Karpas-422 (cell line): ENCODE results near the gene PXYLP1. TPM values are rescaled to one million over a fixed set of nuclear protein-coding genes. Genes with fewer than 3 reads are reported as not detected.
"Not testable (repeated sequence)": the region's sequence is repeated elsewhere in the genome, so short reads cannot be mapped to it uniquely, and the experiment has no call there.

Experiments
- DNase-seq: peaks from one replicate; pipeline ENCODE4 v3.0.0-alpha.2; 2015
- H2AFZ ChIP-seq: fragments of 200-600 bp; sonication (generic); 2 replicates; pipeline ENCODE4 v1.6.1; 2014; ENCODE audit warnings: antibody characterized with exemption, low read length, mixed read lengths
- H3K27ac ChIP-seq: fragments of 200-600 bp; sonication (generic); 2 replicates; pipeline ENCODE4 v1.5.1; 2014; ENCODE audit warnings: mild to moderate bottlenecking, low read length, moderate library complexity
- H3K27me3 ChIP-seq: fragments of 200-600 bp; sonication (generic); 2 replicates; pipeline ENCODE4 v1.6.1; 2014; ENCODE audit warnings: low read length, mixed read lengths
- H3K36me3 ChIP-seq: fragments of 200-600 bp; sonication (generic); 2 replicates; pipeline ENCODE4 v1.6.1; 2014; ENCODE audit warnings: low read length, mixed read lengths; ENCODE audit not compliant: insufficient read depth
- H3K4me1 ChIP-seq: fragments of 200-600 bp; sonication (generic); 2 replicates; pipeline ENCODE4 v1.6.1; 2014; ENCODE audit warnings: mild to moderate bottlenecking, low read length, mixed read lengths
- H3K4me2 ChIP-seq: fragments of 200-600 bp; sonication (generic); 2 replicates; pipeline ENCODE4 v1.6.1; 2014; ENCODE audit warnings: low read length, low read depth, mild to moderate bottlenecking; ENCODE audit not compliant: poor library complexity, severe bottlenecking
- H3K4me3 ChIP-seq: fragments of 200-600 bp; sonication (generic); 2 replicates; pipeline ENCODE4 v1.5.1; 2014; ENCODE audit warnings: mild to moderate bottlenecking, antibody characterized with exemption, low read length, mixed read lengths
- H3K79me2 ChIP-seq: fragments of 200-600 bp; sonication (generic); 2 replicates; pipeline ENCODE4 v1.6.1; 2014; ENCODE audit warnings: mild to moderate bottlenecking, low read length, mixed read lengths
- H3K9ac ChIP-seq: fragments of 200-600 bp; sonication (generic); 2 replicates; pipeline ENCODE4 v1.6.0; 2014; ENCODE audit warnings: low read length
- H3K9me2 ChIP-seq: fragments of 200-600 bp; sonication (generic), shearing (Covaris generic); replicated peaks from 2 replicates; pipeline ENCODE4 v1.6.0; 2014; ENCODE audit warnings: mild to moderate bottlenecking, low read length, moderate library complexity; ENCODE audit not compliant: insufficient read depth
- H3K9me3 ChIP-seq: fragments of 300-700, 200-600 bp; sonication (generic); 2 replicates; pipeline ENCODE4 v1.6.1; 2014; ENCODE audit warnings: low read length, mixed read lengths
- H4K20me1 ChIP-seq: fragments of 200-600 bp; sonication (generic); 2 replicates; pipeline ENCODE4 v1.6.1; 2014; ENCODE audit warnings: mild to moderate bottlenecking, antibody characterized with exemption, low read length, low read depth; ENCODE audit not compliant: insufficient read depth
- total RNA-seq: library from RNA; depleted of rRNA; stranded (reverse); fragments of >200 nt; shearing (Covaris generic); gene quantifications from 2 replicates; pipeline ENCODE4 v1.2.3, GENCODE V29; 2014; ENCODE audit warnings: low replicate concordance

Gene PXYLP1
- total RNA-seq, 1 experiment from 2014 or later: 4.6 TPM

- Histone ChIP-seq H3K27me3 (no peaks in the 10 kb centered on the region), H4K20me1 (no peaks in the 10 kb centered on the region), H3K9me3 (no peaks in the 10 kb centered on the region), H3K79me2 (no peaks in the 10 kb centered on the region), H3K36me3 (no peaks in the 10 kb centered on the region), H2AFZ (peak overlapping the region; percentile 22; the same call in 1 of the 2 replicates), H3K9ac (peak overlapping the region; percentile 73), H3K4me3 (peak overlapping the region; percentile 71), H3K27ac (no peak overlapping the region), H3K4me1 (peaks cover 15% of the 10 kb centered on the region), H3K9me2 (no peaks in the 10 kb centered on the region), H3K4me2 (peak overlapping the region; percentile 70)
- DNase-seq: no peak
Observed at GRCh38 chr3:141312354-141313092, 80.9 kb downstream of the PXYLP1 start.

- H3K27ac ChIP-seq: no peak overlapping the region
- no peak for DNase-seq
- H3K4me2 ChIP-seq: no peak overlapping the region
- no peak overlapping the region for H3K9ac ChIP-seq
- H3K4me3 ChIP-seq: no peak overlapping the region
- H3K36me3 ChIP-seq: no peaks in the 10 kb centered on the region
- H2AFZ ChIP-seq: 0 out of 2 replicates have a peak overlapping the region, but pooled peaks have one; percentile 40
- H3K9me3 ChIP-seq: no peaks in the 10 kb centered on the region
- no peaks in the 10 kb centered on the region for H3K27me3 ChIP-seq
- H3K4me1 ChIP-seq: peaks cover 15% of the 10 kb centered on the region
- H4K20me1 ChIP-seq: no peaks in the 10 kb centered on the region
- no peaks in the 10 kb centered on the region for H3K9me2 ChIP-seq
- H3K79me2 ChIP-seq: no peaks in the 10 kb centered on the region
Observed at GRCh38 chr3:141313093-141313683, 81.6 kb downstream of the PXYLP1 start.

- not testable (repeated sequence) for H3K36me3 ChIP-seq, H2AFZ ChIP-seq, DNase-seq, H3K9me3 ChIP-seq, H3K27me3 ChIP-seq, H3K4me2 ChIP-seq, H4K20me1 ChIP-seq, H3K9ac ChIP-seq, H3K4me3 ChIP-seq, H3K79me2 ChIP-seq, H3K9me2 ChIP-seq, H3K27ac ChIP-seq
- H3K4me1 ChIP-seq: peaks cover 15% of the 10 kb centered on the region
Observed at GRCh38 chr3:141314415-141314814, 82.8 kb downstream of the PXYLP1 start.

GRCh38 chr3:141316851-141317250 is 85.2 kb downstream of the PXYLP1 start:
- Histone ChIP-seq H3K27ac (no peak overlapping the region), H3K9ac (no peak overlapping the region)
- DNase-seq: no peak

GRCh38 chr3:141320399-141321108 is 88.9 kb downstream of the PXYLP1 start:
- DNase-seq: no peak
- Histone ChIP-seq H3K36me3 (no peaks in the 10 kb centered on the region), H3K27ac (no peak overlapping the region), H2AFZ (no peak overlapping the region), H3K4me3 (no peak overlapping the region), H3K9me3 (no peaks in the 10 kb centered on the region), H3K9ac (no peak overlapping the region), H3K9me2 (0 out of 2 replicates have a peak, but pooled peaks cover 2% of the 10 kb centered on the region), H3K79me2 (no peaks in the 10 kb centered on the region), H3K27me3 (no peaks in the 10 kb centered on the region), H3K4me2 (no peak overlapping the region), H3K4me1 (no peaks in the 10 kb centered on the region), H4K20me1 (no peaks in the 10 kb centered on the region)

More at GRCh38 chr3:141316851-141317250, 85.2 kb downstream of the PXYLP1 start:
- Histone ChIP-seq H4K20me1 (no peaks in the 10 kb centered on the region), H3K27me3 (no peaks in the 10 kb centered on the region), H2AFZ (no peak overlapping the region), H3K4me3 (no peak overlapping the region), H3K36me3 (no peaks in the 10 kb centered on the region), H3K9me3 (no peaks in the 10 kb centered on the region), H3K9me2 (no peaks in the 10 kb centered on the region), H3K4me1 (peaks cover 7% of the 10 kb centered on the region), H3K4me2 (no peak overlapping the region), H3K79me2 (no peaks in the 10 kb centered on the region)

GRCh38 chr3:141321109-141321497 is 89.5 kb downstream of the PXYLP1 start:
- Histone ChIP-seq H3K4me3 (no peak overlapping the region), H2AFZ (no peak overlapping the region), H3K9ac (no peak overlapping the region), H3K9me2 (0 out of 2 replicates have a peak, but pooled peaks cover 2% of the 10 kb centered on the region), H3K79me2 (no peaks in the 10 kb centered on the region), H3K4me2 (no peak overlapping the region), H3K27me3 (no peaks in the 10 kb centered on the region), H3K27ac (no peak overlapping the region), H3K4me1 (no peaks in the 10 kb centered on the region), H3K36me3 (no peaks in the 10 kb centered on the region), H3K9me3 (no peaks in the 10 kb centered on the region), H4K20me1 (no peaks in the 10 kb centered on the region)
- DNase-seq: no peak

GRCh38 chr3:141323936-141324704 is 92.5 kb downstream of the PXYLP1 start:
- H3K9me2 ChIP-seq: 0 out of 2 replicates have a peak, but pooled peaks cover 2% of the 10 kb centered on the region
- H3K4me2 ChIP-seq: no peak overlapping the region
- no peaks in the 10 kb centered on the region for H3K9me3 ChIP-seq
- H3K27me3 ChIP-seq: no peaks in the 10 kb centered on the region
- H3K4me1 ChIP-seq: no peaks in the 10 kb centered on the region
- H4K20me1 ChIP-seq: no peaks in the 10 kb centered on the region
- H3K27ac ChIP-seq: no peak overlapping the region
- no peak overlapping the region for H3K9ac ChIP-seq
- DNase-seq: no peak
- no peak overlapping the region for H3K4me3 ChIP-seq
- no peaks in the 10 kb centered on the region for H3K79me2 ChIP-seq
- H3K36me3 ChIP-seq: no peaks in the 10 kb centered on the region
- no peak overlapping the region for H2AFZ ChIP-seq
